UCSD-AML1 (cell line): ENCODE results near the gene OPN4.

Experiments
- DNase-seq: peaks from one replicate; lab custom pipeline; 2025; ENCODE audit not compliant: unreplicated experiment; lab: John Stamatoyannopoulos, UW

The OPN4 gene

DNA sequence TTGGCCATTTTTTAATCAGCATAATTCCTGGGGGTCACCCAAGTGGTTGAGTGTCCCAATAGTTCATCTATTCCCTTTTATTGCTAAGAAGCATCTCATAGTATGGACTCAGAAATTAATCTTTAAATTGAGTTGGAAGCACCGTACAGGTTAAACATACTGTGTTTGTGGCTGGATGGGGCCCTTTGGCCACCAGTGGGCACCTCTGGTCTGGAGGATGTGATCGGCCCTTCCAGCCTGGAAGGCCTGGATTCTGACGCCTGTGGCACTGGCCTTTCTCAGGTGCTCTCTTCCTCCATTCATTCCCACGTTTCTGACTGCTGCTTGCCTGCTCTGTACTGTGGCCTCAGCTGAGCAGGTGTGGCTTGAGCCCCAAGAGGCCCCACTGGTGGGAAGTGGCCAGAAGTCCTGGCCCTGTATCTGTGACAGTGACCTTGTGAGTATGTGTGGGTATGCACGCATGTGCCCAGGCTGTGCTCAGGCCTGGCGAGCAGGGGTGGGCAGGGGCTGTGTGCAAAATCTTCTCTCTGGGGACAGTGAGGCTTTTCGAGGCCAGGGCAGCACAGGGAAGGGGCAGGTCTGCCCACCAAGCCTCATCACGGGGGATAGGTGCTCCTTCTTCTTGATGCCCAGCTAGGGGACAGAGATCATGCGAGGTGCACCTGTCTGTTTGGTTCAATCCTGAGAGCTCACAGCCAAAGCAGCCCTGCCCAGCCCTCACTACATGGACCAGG is 44.0 kb downstream of the OPN4 start:
- no peak for DNase-seq

DNA sequence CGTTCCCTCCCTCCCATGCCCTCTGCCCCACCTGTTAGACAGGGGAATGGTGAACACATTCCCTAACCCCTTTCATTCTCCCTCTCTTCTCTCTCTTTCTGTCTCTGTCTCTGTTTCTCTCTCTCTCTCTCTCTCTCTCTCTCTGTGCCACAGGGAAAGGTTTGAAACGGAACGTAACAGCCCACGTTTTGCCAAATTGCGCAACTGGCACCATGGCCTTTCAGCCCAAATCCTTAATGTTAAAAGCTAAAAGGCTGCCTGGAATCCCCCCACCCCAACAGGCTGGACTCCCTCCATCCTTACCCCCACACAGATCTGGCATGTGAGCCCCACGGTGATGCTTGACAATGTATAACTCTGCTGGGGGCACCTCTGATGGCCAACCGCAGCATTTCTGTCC is 44.8 kb downstream of the OPN4 start:
- no peak for DNase-seq

GRCh38 chr10:86699541-86699940 is 45.2 kb downstream of the OPN4 start:
- DNase-seq: no peak

DNA sequence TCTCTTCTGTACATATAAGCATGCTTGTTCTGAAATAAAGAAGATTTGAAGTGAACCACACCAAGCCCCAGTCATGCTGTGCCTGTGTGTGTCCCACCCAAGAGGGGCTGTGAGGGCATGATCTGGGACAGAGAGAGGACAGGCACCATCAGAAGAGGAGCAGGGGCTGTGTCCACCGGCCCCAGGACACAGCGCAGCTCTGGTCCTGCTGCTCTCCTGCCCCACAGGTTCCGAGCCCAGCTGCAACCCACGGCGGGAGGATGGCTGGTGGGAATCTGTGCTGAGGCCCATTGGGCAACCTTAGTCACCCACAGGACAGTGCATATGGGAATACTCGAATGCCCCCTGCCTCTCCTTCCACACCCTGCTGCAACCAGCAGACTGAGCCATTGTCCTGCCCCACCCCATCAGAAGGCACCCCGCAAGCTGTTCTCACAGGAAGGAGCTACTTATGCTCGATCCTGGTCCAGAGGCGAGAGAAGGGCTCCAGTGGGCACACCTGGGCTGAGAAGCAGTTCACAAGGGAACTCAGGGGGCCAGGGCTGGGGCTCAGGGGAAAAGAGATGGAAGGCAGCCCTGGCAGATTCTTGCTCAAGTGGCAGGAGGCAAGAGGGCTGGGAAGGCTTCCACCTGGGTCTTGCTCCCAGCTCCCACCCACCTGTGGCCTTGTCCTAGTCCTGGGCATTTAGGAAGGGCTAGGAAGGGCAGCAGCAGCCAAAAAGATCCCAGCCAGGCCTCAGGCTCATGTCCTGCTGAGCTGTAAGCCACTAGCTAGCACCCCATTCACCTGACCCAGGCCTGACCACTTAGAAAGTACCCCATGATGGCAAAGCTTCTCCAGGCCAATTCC is 45.9 kb downstream of the OPN4 start:
- DNase-seq: no peak

DNA sequence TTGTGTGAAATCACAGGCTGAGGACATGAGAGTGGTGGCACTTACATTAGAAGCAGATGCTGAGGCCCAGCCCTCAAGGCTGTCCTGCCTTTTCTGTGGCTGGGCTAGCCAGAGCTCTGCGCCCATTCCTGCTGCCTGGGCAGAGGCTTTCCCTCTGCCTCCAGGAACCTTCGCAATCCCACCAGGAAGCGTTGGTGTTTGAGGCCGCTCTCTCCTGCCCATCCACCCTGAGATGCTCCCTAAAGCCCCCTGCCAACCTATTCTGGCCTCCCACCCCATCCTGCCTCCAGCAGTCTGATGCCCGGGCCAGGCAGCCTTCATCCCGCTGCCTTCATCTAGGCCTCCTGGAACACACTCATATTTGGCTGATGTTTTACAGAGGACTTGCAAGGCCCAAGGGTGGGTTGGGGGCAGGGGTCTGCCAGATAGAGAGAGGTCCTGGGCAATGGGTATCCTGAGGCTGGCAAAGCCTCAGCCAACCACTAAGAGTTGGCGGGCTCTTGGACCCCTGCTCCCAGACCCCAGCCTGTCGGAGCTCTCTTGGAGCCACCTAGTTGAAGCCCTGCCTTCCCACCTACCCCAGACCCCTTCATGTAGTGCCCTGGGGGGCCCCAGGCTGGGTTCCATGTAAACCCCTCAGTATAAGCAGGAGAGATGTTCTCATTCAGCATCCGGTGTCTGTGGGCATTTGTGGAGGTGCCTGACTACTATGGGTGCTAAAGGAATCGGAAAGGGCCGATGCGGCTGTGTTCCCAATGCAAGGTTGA is 46.7 kb downstream of the OPN4 start:
- DNase-seq: no peak

- DNase-seq: no peak
Observed at GRCh38 chr10:86703176-86703575, 48.8 kb downstream of the OPN4 start.

DNA sequence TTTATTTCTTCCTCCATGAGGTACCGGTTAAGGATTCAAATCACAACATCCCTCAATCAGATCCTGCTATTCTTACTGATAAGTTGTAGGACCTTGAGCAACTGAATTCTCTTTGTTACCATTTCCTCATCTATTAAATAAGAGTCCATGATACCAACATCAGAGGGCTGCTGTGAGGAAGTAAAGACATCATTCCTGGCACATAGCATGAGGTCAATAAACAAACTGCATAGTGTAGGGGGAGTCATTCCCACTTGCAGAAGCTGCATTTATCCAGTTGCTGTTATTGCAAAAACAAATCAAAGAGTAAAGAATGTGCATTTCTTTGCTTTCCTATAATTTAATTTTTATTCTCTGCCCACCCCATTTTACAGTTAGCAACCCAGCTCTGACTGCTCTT is 50.8 kb downstream of the OPN4 start:
- DNase-seq: no peak

GRCh38 chr10:86705905-86706304 is 51.6 kb downstream of the OPN4 start:
- DNase-seq: no peak

- no peak for DNase-seq
Observed at GRCh38 chr10:86706401-86706841, 52.1 kb downstream of the OPN4 start.

GRCh38 chr10:86706977-86707376 is 52.6 kb downstream of the OPN4 start:
- no peak for DNase-seq

DNA sequence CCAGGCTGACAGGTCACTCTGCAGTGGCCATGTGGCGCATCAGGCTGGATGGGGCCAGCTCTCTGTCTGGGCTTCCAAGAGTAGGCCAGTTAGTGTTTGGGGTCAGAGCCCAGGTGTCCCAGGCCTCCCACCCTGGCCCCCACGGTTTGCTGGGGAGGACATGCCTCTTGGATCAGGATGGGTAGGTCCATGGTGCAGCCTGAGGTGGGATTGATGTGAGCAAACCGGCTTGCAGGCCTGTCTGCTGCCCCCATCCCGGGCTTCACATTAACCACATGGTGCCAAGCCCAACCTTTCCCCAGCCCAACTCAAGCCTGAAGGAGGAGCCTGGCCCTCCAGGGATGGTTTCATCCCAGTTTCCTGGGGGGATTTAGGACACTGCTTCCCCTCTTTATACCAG is 53.2 kb downstream of the OPN4 start:
- DNase-seq: no peak

GRCh38 chr10:86708068-86708782 is 53.9 kb downstream of the OPN4 start:
- DNase-seq: no peak

DNA sequence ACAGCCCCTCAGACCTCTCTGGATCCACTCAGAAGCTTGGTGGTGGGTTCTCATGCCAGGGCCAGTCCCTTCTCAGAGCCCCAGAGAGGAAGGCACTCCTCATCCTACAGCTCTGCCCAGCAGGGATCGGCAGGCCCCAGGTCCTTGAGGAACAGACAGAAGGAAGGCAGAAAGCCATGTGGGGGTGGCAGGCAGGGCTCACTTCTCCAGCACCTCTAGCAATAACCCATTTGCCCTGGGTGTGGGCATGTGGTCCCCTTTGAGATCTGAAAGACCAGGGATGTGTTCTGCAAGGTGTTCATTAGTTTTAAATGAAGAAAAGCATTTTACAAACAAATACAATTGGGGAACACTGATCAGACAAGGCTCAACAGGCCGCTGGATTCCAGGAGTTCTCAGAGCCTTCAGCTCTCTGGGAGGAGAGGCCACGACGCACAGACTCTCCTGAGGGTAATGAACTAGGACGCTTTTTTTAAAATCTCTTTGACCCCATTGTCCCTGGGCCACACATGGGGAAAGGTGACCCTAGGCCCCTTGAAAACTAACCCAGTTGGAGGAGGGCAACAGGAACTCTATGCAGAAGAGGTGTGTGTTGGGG is 54.5 kb downstream of the OPN4 start:
- DNase-seq: no peak

DNA sequence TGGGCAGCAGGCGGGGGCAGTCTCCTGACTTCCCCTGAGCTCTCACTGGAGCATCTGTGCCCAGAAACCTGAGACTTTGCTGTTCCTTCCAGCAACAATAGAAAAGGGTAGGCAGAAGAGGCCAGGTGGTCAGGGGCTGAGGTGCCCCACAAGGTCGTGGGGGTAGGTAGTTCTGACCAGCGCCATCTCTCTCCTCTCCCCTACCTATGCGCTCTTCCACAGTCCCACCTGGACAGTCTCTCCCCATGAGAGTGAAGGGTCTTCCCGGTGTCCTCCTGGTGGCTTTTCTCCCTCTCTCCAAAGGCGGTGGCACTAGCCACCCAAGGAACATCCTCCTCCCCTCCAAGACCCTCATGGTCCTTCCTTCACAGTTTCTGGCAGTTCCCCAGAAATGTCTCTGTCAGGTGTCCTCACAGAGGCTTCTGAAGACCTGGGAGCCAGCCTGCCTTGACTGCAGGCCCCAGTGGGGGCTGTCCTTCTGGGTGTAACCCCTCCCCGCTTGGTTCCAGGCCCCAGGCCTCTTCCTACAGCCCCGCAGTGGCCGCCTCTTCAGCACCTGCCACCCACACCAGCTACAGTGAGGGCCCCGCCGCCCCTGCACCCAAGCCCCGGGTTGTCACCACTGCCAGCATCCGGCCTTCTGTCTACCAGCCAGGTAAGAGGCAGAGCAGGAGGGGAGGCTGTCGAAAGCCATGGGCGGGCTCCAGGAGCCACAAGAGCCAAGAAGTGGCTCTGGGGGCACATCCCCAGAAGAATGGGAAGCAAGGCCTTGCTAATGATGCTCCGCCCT is 55.2 kb downstream of the OPN4 start:
- DNase-seq: no peak

GRCh38 chr10:86710987-86711512 is 56.7 kb downstream of the OPN4 start:
- peak; percentile 84 for DNase-seq

DNA sequence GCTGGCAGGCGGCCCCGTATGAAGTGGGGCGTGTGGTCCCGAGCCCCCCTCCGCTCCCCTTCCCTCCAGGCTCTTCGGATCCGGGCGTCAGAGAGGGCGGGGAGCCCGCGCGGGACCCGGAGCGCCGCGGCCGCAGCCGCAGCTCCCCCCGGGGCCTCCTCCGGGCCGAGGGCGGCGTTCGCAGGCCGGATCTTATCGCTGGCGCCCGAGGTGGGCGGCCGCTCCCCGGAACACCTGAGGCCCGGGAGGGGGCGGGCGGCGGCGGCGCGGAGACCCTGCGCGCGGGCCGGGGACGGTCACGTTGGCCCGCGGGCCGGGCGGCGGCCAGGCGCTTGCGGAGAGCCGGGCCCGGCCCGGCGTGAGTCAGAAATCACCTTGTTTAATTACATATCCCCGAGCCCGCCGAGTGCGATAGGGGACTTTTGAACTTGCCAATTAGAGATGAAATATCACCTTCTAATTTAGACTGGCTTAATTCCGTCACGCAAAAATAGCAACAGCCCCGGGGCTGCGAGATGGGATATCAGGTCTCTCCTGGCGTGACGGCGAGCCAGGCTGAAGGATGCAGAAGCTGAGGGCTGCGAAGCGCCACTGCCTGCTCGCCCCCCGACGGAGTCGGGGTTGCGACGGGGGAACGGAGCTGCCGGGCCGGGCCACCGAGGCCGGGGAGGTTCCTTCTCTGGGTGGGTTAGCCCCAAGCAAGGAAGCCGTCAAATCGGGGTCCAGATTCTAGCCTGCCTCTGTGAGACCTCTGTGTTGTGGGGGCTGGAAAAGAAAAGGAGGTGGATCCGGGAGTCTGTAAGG is 57.4 kb downstream of the OPN4 start:
- DNase-seq: no peak

GRCh38 chr10:86712317-86712707 is 58.0 kb downstream of the OPN4 start:
- no peak for DNase-seq

- DNase-seq: no peak
Observed at GRCh38 chr10:86715156-86715795, 60.9 kb downstream of the OPN4 start.
